Dedifferentiated amniotic fluid mesenchymal stem cell (primary cell): ENCODE results near the gene ANTKMT.

ENCODE experiments used
- DNase-seq: peaks from one replicate; pipeline ENCODE4 v3.0.0-alpha.2; 2016; ENCODE audit errors: extremely low spot score

The ANTKMT gene

DNA sequence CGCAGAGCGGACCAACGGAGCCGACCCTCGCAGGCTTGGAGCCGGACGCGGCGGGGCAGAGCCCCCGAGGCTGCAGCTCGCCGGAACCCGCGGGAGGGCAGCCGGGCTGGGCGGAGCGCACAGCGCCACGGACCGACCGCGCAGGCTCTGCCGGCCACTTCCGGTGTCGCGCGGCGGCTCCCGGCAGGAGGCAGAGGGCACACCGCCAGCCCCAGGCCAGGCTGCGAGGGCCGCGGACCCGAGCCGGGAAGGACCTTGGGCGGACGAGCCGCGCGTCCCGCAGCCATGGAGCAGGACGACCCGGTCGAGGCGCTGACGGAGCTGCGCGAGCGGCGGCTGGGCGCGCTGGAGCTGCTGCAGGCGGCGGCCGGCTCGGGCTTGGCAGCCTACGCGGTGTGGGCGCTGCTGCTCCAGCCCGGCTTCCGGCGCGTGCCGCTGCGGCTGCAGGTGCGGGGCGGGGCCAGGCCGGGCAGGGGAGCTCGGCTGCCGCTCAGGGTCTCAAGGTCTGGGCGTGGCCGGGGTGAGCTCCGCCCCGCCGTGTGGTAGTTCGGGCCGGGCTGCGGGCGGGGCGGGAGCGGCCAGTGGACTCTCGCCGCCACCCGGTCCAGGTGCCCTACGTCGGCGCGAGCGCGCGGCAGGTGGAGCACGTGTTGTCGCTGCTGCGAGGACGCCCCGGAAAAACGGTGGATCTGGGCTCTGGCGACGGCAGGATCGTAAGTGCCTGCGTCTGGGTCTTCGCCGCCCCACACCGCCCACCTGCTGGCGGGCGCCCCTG is at the start of gene ANTKMT:
TSS of gene ANTKMT (plus strand) at position 157 of the 775 bp plus-strand sequence. CDS start at position 286, 129 bp downstream.
- DNase-seq = peak; percentile 49

- DNase-seq = no peak
Measured at GRCh38 chr16:671353-672131, 49.4 kb upstream of the ANTKMT start.

GRCh38 chr16:672371-672770 is 48.6 kb upstream of the ANTKMT start:
- no peak for DNase-seq

GRCh38 chr16:672851-673250 is 48.1 kb upstream of the ANTKMT start:
- DNase-seq = no peak

DNA sequence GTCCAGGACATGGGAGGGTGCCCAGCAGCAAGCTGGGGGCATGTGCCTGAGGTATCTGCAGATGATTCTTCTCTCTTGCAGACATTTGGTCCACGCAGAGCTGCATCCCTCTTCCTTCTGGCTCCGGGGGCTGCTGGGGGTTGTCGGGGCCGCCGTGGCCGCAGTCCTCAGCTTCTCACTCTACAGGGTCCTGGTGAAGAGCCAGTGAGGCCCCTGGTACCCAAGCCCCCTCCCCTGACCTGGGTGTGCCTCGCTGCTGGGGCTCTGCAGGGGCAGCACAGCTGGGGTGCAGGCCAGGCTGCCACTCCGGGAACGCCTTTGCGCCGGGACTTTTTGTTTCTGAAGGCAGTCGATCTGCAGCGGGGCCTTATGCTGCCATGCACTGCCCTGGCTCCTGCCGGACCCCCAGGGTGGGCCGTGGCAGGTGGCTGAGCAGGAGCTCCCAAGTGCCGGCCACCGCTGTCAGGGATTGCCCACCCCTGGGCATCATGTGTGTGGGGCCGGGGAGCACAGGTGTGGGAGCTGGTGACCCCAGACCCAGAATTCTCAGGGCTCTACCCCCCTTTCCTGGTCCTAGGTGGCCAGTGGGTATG is 47.5 kb upstream of the ANTKMT start:
- no peak for DNase-seq

DNA sequence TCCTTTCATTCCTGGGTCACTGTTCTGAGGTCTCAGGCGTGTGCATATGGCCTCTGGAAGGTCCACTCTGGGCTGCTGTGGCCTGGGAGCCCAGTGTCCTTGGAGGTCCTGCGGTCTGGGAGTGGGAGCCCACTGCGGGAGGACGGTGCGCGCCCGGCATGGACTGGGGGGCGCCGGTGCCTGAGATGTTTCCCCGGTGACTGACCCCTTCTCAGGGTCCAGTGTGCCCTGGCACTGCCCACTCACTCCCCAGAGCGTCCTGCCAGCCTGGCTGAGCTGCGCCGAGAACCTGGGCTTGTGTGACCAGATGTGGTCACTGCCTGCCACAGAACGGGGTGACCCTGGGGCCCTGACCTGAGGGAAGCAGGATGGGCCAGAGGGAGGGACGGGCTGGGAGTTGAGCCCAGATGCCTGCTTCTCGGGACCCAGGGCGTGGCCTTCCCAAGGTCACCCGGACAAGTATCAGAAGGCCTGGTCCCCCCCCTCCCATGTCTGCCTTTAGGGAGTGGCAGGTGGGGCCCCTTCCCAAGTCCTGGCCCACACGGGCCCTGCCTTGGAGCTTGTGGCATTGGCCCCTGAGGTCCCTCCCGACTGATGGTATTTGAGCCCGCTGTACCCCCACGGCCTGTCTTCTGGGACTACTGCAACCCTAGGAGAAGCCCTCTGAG is 46.6 kb upstream of the ANTKMT start:
- DNase-seq = no peak

DNA sequence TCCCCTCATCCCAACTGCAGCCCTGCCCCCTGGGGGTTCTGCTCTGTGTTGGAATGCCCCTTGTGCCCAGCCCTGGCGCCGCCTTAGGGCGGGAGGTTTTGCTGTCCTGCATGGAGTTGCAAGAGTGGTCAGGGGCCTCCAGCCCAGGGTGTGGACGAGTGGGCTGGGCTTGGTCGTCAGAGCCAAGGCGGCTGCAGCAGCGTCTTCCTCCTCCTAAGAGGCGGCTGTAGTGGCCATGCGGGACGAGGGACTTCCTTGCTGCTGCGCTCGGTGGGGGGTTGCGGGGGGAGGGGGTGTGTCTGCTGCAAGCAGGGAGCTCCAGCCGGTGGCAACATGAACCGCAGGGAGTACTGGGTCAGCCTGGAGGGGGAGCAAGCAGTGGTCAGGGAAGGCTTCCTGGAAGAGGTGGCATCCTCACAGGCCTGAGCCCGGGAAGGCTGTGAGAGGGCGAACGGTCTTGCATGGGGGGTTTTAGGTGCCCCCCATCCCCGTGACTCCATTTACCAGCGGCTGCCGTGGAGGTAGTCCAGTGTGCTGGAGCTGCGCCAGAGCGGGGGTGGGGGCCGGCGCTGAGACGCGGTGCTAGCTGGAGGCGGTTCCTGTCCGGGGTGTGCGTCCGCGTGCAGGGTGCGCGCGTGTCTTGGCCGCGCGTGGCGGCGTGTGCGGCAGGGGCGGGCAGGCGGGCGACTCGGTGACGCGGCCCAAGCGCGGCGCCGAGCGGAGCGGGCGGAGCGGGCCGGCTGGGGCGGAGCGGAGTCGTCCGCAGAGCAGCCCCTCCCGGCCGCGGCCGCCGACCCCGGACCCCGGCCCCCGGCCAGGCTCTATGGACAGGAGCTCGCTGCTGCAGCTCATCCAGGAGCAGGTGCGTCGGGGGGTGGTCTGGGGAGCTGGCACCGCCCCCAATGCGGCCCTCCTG is 45.7 kb upstream of the ANTKMT start, which contains the start of gene RHBDL1:
TSS of gene RHBDL1 (plus strand) at position 704 of the 916 bp plus-strand sequence. CDS start at position 824, 120 bp downstream.
- no peak for DNase-seq

DNA sequence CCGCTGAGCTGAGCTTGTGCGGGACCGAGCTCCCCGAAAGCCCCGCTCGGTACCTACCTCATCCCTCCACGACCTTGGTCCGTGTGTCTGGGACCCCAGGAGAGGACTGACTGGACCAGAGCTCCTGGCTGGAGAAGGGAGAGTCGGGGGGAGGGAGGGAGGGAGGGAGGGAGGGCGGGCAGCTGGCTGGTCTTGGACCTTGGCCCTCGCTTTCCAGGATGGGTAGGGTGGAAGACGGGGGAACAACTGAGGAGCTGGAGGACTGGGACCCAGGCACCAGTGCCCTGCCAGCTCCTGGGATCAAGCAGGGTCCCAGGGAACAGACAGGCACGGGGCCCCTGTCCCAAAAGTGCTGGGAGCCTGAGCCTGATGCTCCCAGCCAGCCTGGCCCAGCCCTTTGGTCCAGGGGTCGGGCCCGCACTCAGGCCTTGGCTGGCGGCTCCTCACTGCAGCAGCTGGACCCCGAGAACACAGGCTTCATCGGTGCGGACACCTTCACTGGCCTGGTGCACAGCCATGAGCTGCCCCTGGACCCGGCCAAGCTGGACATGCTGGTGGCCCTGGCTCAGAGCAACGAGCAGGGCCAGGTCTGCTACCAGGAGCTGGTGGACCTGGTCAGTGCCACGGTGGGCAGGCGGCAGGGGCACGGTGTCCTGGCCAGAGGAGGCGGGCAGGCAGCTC is 44.9 kb upstream of the ANTKMT start:
- no peak for DNase-seq

DNA sequence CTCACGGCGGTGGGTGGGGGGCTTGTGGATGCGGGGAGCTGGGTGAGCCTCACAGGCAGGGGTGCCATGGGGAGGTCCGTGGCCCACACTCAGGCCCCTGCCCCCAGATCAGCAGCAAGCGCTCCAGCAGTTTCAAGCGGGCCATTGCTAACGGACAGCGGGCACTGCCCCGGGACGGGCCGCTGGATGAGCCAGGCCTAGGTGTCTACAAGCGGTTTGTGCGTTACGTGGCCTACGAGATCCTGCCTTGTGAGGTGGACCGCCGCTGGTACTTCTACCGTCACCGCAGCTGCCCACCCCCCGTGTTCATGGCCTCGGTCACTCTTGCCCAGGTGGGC is 44.4 kb upstream of the ANTKMT start:
- DNase-seq = no peak

GRCh38 chr16:676913-677312 is 44.0 kb upstream of the ANTKMT start:
- DNase-seq = no peak

- no peak for DNase-seq
Measured at GRCh38 chr16:677316-678190, 43.4 kb upstream of the ANTKMT start.

DNA sequence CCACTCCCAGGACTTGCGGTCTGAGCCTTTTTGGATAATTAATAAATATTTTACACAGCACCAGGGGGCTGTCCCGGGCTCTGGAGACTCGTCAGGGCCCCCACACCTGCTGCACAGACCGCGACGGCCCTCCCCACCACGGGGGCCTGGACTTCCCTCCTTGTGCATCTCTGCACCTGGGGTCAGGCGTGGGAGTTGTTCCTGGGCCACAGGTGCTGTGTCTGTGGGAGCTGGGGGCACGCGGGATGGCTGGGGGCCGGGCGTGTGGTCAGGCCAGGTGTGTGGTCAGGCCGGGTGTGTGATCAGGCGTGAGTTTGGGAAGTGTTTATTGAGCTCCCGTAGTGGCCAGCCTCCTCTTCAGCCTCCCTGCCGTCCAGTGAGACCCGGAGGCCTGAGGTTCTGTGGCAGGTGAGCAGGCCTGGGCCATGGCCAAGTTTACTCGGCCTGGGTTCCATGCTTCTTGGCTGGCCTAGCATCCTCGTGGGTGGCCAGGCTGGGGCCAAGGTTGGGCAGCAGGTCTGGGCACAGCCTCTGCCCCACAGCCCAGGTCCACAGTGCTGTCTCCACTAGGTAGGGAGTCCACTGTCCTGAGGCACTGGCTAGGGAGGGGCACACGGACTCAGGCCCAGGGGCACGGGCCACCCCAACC is 42.6 kb upstream of the ANTKMT start:
- no peak for DNase-seq

GRCh38 chr16:678858-679813 is 41.8 kb upstream of the ANTKMT start:
- peak; percentile 28 for DNase-seq

DNA sequence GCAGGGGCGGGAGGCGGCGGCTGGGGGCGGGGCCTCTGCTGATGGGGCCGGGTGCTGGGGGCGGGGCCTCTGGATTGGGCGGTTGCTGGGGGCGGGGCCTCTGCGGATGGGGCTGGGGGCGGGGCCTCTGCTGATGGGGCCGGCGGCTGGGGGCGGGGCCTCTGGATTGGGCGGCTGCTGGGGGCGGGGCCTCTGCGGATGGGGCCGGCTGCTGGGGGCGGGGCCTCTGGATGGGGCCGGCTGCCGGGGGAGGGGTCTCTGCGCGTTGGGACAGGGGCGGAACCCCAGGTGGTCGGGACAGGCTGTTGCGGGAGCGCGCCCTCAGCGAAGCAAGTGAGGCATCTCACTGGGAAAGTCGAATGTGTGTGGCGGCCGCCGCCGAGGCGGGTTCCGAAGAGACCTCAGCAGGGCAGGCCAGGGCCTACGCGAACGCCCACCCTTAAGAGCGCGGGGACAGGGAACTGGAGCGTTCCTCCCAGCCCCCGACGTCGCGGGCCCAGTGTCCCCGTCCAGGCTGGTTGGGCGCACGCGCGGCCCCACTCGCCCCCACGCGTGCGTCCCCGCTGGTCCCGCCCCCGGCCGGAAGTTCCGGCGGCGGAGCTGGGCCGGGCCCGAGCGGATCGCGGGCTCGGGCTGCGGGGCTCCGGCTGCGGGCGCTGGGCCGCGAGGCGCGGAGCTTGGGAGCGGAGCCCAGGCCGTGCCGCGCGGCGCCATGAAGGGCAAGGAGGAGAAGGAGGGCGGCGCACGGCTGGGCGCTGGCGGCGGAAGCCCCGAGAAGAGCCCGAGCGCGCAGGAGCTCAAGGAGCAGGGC is 40.9 kb upstream of the ANTKMT start, which contains the start of gene STUB1:
TSS of gene STUB1 (plus strand) at position 597 of the 811 bp plus-strand sequence. CDS start at position 713, 116 bp downstream.
- peak; percentile 75 for DNase-seq

DNA sequence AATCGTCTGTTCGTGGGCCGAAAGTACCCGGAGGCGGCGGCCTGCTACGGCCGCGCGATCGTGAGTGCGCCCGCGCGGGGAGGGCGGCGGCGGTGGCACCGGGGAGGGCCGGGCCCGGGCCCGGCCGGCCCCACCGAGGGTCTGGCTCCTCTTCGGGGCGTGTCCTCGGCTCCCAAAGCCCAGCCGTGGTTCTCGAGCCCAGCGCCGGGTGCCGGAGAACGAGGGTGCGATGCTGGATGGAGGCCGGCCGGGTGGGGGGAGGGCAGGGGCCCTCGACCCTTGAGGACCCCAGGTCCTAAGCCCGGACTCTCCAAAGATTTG is 40.4 kb upstream of the ANTKMT start:
- no peak for DNase-seq

- no peak for DNase-seq
Measured at GRCh38 chr16:680967-681745, 39.8 kb upstream of the ANTKMT start.
